Prostate gland (tissue), 2 donors: ENCODE results near the gene HMGCL. TPM values are rescaled to one million over a fixed set of nuclear protein-coding genes. Genes with fewer than 3 reads are reported as not detected.
A peak's percentile ranks its signal among the peaks of the same experiment; 100 is the strongest.

Experiments
- DNase-seq: peaks from one replicate; pipeline ENCODE4 v3.0.0-alpha.2; 2019; ENCODE audit warnings: low spot score
- H3K27ac ChIP-seq, 2 donors: fragments of 200-600 bp; sonication (generic); 2 replicates each; pipeline ENCODE4 v1.5.1; 2017 to 2019
- H3K27me3 ChIP-seq: fragments of 200-600 bp; sonication (generic); replicated peaks from 2 replicates; pipeline ENCODE4 v1.5.1; 2019; ENCODE audit not compliant: insufficient read depth
- H3K36me3 ChIP-seq, 2 donors: fragments of 200-600 bp; sonication (generic); 1 replicate in 1 of 2; 2 replicates in 1 of 2; pipeline versions ENCODE4 v1.5.1 to v1.8.1; 2017 to 2019
- H3K4me1 ChIP-seq: fragments of 200-600 bp; sonication (generic); replicated peaks from 2 replicates; pipeline ENCODE4 v1.5.1; 2019
- H3K4me3 ChIP-seq, 2 donors: fragments of 200-600 bp; sonication (generic); 2 replicates each; pipeline ENCODE4 v1.5.1; 2017 to 2019
- H3K9me3 ChIP-seq: fragments of 200-600 bp; sonication (generic); 2 replicates; pipeline ENCODE4 v1.5.1; 2017
- CTCF ChIP-seq, 4 experiments: fragments of 200-600 bp in 2 of 4; fragments of 450-650 bp in 2 of 4; sonication (generic) in 2 of 4; IDR thresholded peaks; 1 replicate in 3 of 4; 2 replicates in 1 of 4; pipeline ENCODE4 v1.5.1; 2016 to 2019; ENCODE audit warnings: antibody characterized with exemption in 4 of 4, mild to moderate bottlenecking in 2 of 4, moderate library complexity in 2 of 4
- POLR2A ChIP-seq: fragments of 450-650 bp; IDR thresholded peaks from one replicate; pipeline ENCODE4 v1.6.1; 2016; ENCODE audit warnings: antibody characterized with exemption, mild to moderate bottlenecking
- POLR2AphosphoS5 ChIP-seq: sonication (generic); formaldehyde crosslinking; IDR thresholded peaks from one replicate; pipeline ENCODE4 v1.6.1; 2017; ENCODE audit warnings: antibody characterized with exemption
- WGBS: methylation state at CpG from one replicate; pipeline ENCODE4 v1.1.5; 2018; 5-methylcytosine and 5-hydroxymethylcytosine counted together
- intact Hi-C: fragments of 100-400 bp; cut with DNase I; formaldehyde crosslinking; loops from one replicate; pipeline ENCODE4 v1.14.2; 2022
- total RNA-seq, 2 donors: library from RNA; depleted of rRNA; stranded (reverse); fragments of >200 nt; gene quantifications; one replicate each; pipeline ENCODE4 v1.1.0, GENCODE V29; 2016

HMGCL gene
- total RNA-seq, 2 donors from 2014 or later: 51.1 to 58.7 TPM

GRCh38 chr1:23799570-23800399, 25.4 kb downstream of the HMGCL start:
- intact Hi-C loops: loop anchor here (10.0 kb wide), 1 partner anchor 225 kb away; no protein-coding TSS in a partner anchor
- Histone ChIP-seq H3K9me3 (no peaks in the 10 kb centered on the region), H3K4me1 (peaks cover 12% of the 10 kb centered on the region), H3K27ac (peak overlapping the region; percentile 83 to 87), H3K27me3 (no peaks in the 10 kb centered on the region), H3K4me3 (peak overlapping the region; percentile 84 to 87), H3K36me3 (no peaks in the 10 kb centered on the region)
- WGBS: 5% methylated on average over 36 of the region's 48 CpGs
- TF ChIP-seq POLR2A: peak; percentile 69
- TF ChIP-seq POLR2AphosphoS5: peak; percentile 47
- TF ChIP-seq CTCF (IDR thresholded peaks at IDR 0.05): no peak
- peak; percentile 41 for DNase-seq

DNA sequence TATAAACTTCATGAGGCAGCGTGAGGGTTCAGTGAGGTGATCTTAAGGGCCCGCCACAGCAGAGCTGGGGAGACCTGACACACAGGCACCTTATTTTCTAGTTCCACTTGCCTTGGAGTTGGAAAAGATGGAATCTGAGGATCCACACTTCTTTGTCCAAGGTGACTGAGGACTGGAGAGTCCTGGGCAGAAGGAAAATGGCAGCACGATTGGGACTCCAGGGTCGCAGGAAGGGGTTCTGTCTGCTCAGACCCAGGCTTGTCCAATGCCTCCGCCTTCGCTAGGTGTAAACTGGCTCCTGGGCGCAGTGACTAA, 26.0 kb downstream of the HMGCL start:
- H3K4me1 ChIP-seq: peaks cover 12% of the 10 kb centered on the region
- peak overlapping the region; percentile 83 to 87 for H3K27ac ChIP-seq
- no peak for TF ChIP-seq CTCF (IDR thresholded peaks at IDR 0.05)
- TF ChIP-seq POLR2AphosphoS5: no peak
- TF ChIP-seq POLR2A: no peak
- no peaks in the 10 kb centered on the region for H3K9me3 ChIP-seq
- intact Hi-C loops: no loop called here
- no peak for DNase-seq
- no peaks in the 10 kb centered on the region for H3K36me3 ChIP-seq
- H3K4me3 ChIP-seq: no peak overlapping the region
- no peaks in the 10 kb centered on the region for H3K27me3 ChIP-seq
- 65% methylated on average over 7 of the region's 7 CpGs for WGBS

DNA sequence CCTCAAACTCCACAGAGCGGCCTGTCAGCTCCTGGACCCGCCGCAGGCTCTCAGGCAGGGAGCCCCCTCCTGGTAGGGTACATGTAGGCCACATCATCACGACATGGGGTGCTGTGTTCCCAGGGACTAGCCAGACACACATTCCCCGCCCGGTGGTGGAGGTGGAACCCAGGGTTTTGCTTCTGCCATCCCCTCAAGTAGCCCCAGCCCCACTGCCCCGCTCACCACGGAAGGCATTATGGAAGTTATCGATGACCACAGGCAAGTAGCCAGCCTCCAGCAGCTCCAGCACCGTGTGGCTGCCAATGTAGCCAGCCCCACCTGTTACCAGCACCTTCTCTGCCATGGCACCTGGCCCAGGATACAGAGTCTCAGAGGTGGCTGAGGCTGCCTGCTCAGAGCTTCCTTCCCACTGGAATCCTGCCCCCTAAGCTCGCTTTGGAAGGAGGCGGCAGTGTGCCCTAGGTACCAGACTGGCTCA, 26.5 kb downstream of the HMGCL start:
- H3K27ac ChIP-seq: peak overlapping the region; percentile 83 to 87
- intact Hi-C loops: no loop called here
- no peaks in the 10 kb centered on the region for H3K36me3 ChIP-seq
- DNase-seq: no peak
- H3K27me3 ChIP-seq: no peaks in the 10 kb centered on the region
- H3K4me1 ChIP-seq: peaks cover 12% of the 10 kb centered on the region
- no peaks in the 10 kb centered on the region for H3K9me3 ChIP-seq
- H3K4me3 ChIP-seq: no peak overlapping the region
- WGBS: 81% methylated on average over 9 of the region's 12 CpGs
- TF ChIP-seq POLR2A (no peak), CTCF (IDR thresholded peaks at IDR 0.05) (no peak), POLR2AphosphoS5 (no peak)

GRCh38 chr1:23797478-23798448, 27.5 kb downstream of the HMGCL start:
- Histone ChIP-seq H3K27me3 (no peaks in the 10 kb centered on the region), H3K27ac (peak overlapping the region in 1 of 2 donors; percentile 83), H3K9me3 (no peaks in the 10 kb centered on the region), H3K36me3 (no peaks in the 10 kb centered on the region), H3K4me1 (peaks cover 21% of the 10 kb centered on the region), H3K4me3 (no peak overlapping the region)
- 77% methylated on average over 20 of the region's 20 CpGs for WGBS
- no peak for DNase-seq
- intact Hi-C loops: no loop called here
- TF ChIP-seq CTCF (IDR thresholded peaks at IDR 0.05) (no peak), POLR2AphosphoS5 (peak; percentile 34)
